ENCODE results near the gene EAPP.

EAPP gene

GRCh38 chr14:34474187-34474679 is 65.3 kb downstream of the EAPP start:
- TF ChIP-seq EZH2phosphoT487 (IDR thresholded peaks at IDR 0.05; ENCODE audit: borderline replicate concordance, low read length): no peak
- TF ChIP-seq, protein P1, sequence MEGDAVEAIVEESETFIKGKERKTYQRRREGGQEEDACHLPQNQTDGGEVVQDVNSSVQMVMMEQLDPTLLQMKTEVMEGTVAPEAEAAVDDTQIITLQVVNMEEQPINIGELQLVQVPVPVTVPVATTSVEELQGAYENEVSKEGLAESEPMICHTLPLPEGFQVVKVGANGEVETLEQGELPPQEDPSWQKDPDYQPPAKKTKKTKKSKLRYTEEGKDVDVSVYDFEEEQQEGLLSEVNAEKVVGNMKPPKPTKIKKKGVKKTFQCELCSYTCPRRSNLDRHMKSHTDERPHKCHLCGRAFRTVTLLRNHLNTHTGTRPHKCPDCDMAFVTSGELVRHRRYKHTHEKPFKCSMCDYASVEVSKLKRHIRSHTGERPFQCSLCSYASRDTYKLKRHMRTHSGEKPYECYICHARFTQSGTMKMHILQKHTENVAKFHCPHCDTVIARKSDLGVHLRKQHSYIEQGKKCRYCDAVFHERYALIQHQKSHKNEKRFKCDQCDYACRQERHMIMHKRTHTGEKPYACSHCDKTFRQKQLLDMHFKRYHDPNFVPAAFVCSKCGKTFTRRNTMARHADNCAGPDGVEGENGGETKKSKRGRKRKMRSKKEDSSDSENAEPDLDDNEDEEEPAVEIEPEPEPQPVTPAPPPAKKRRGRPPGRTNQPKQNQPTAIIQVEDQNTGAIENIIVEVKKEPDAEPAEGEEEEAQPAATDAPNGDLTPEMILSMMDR (IDR thresholded peaks at IDR 0.05; ENCODE audit: low read depth, low read length, poor library complexity, severe bottlenecking): no peak
- Histone ChIP-seq H4K20me1 (ENCODE audit: control insufficient read depth, insufficient read depth, low read depth, low read length) (no peaks in the 10 kb centered on the region), H3K27me3 (ENCODE audit: control insufficient read depth, low read length) (no peaks in the 10 kb centered on the region), H3K27ac (ENCODE audit: low read depth, low read length) (no peak overlapping the region), H3K4me2 (ENCODE audit: low read length) (no peak overlapping the region), H3K9me2 (replicated peaks; ENCODE audit: control insufficient read depth, low read length) (no peaks in the 10 kb centered on the region), H3K4me1 (ENCODE audit: control insufficient read depth, low read length) (no peaks in the 10 kb centered on the region), H3K36me3 (ENCODE audit: control insufficient read depth, low read length) (no peaks in the 10 kb centered on the region), H3K4me3 (ENCODE audit: low read length) (no peak overlapping the region), H3F3A (ENCODE audit: control insufficient read depth, insufficient read depth) (no peaks in the 10 kb centered on the region), H3K9me3 (ENCODE audit: control insufficient read depth, insufficient read depth, low read length) (no peaks in the 10 kb centered on the region), H3K79me2 (ENCODE audit: control insufficient read depth, low read length) (no peaks in the 10 kb centered on the region)

DNA sequence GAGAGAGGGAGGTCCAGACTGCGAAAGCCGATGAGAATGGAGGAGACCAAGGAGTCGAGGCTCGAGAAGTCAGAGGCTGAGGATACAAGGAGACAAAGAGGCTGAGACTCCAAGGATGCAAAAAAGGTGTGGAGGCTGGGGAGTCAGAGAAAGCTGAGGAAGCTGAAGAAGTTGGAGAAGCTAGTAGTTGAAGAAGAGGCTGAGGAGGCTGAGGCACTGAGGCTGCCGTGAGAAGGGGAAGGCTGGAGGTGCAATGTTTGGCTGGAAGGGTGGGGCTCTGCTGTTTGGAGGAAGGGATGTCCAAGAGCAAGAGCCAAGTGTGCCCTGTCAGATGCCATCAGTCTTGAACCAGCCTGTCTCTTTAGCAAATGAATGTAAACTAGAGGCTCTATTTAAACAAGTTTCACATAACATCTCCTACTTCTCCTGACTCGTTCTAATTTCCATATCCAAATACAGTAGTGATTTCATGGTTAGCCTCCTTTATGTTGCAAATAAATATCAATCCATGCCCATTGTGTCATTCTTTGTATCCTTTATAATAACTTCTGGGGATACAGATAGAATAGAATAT is 66.7 kb downstream of the EAPP start:
- Histone ChIP-seq H3K9me3 (ENCODE audit: control insufficient read depth, insufficient read depth, low read length) (no peaks in the 10 kb centered on the region), H3K79me2 (ENCODE audit: control insufficient read depth, low read length) (no peaks in the 10 kb centered on the region), H3K4me2 (ENCODE audit: low read length) (no peak overlapping the region), H4K20me1 (ENCODE audit: control insufficient read depth, insufficient read depth, low read depth, low read length) (no peaks in the 10 kb centered on the region), H3F3A (ENCODE audit: control insufficient read depth, insufficient read depth) (no peaks in the 10 kb centered on the region), H3K27me3 (ENCODE audit: control insufficient read depth, low read length) (no peaks in the 10 kb centered on the region), H3K27ac (ENCODE audit: low read depth, low read length) (no peak overlapping the region), H3K4me3 (ENCODE audit: low read length) (no peak overlapping the region), H3K36me3 (ENCODE audit: control insufficient read depth, low read length) (no peaks in the 10 kb centered on the region), H3K9me2 (replicated peaks; ENCODE audit: control insufficient read depth, low read length) (no peaks in the 10 kb centered on the region), H3K4me1 (ENCODE audit: control insufficient read depth, low read length) (no peaks in the 10 kb centered on the region)
- no peak for TF ChIP-seq EZH2phosphoT487 (IDR thresholded peaks at IDR 0.05; ENCODE audit: borderline replicate concordance, low read length)
- TF ChIP-seq, protein P1 (IDR thresholded peaks at IDR 0.05; ENCODE audit: low read depth, low read length, poor library complexity, severe bottlenecking): no peak

- H3K27me3 ChIP-seq (ENCODE audit: control insufficient read depth, low read length): no peaks in the 10 kb centered on the region
- no peaks in the 10 kb centered on the region for H3K9me2 ChIP-seq (replicated peaks; ENCODE audit: control insufficient read depth, low read length)
- no peaks in the 10 kb centered on the region for H3F3A ChIP-seq (ENCODE audit: control insufficient read depth, insufficient read depth)
- H3K4me3 ChIP-seq (ENCODE audit: low read length): no peak overlapping the region
- H3K4me1 ChIP-seq (ENCODE audit: control insufficient read depth, low read length): peaks cover 6% of the 10 kb centered on the region
- TF ChIP-seq, protein P1 (IDR thresholded peaks at IDR 0.05; ENCODE audit: low read depth, low read length, poor library complexity, severe bottlenecking): no peak
- no peak for TF ChIP-seq EZH2phosphoT487 (IDR thresholded peaks at IDR 0.05; ENCODE audit: borderline replicate concordance, low read length)
- H4K20me1 ChIP-seq (ENCODE audit: control insufficient read depth, insufficient read depth, low read depth, low read length): no peaks in the 10 kb centered on the region
- no peaks in the 10 kb centered on the region for H3K36me3 ChIP-seq (ENCODE audit: control insufficient read depth, low read length)
- H3K4me2 ChIP-seq (ENCODE audit: low read length): no peak overlapping the region
- H3K9me3 ChIP-seq (ENCODE audit: control insufficient read depth, insufficient read depth, low read length): no peaks in the 10 kb centered on the region
- H3K79me2 ChIP-seq (ENCODE audit: control insufficient read depth, low read length): no peaks in the 10 kb centered on the region
- no peak overlapping the region for H3K27ac ChIP-seq (ENCODE audit: low read depth, low read length)
Measured at GRCh38 chr14:34470319-34470718, 69.2 kb downstream of the EAPP start.

Measured in DOHH2 (cell line).